ENCODE measurements around the gene CHRM1.

The CHRM1 gene

GRCh38 chr11:62902932-62903331 lies 18.2 kb downstream of the CHRM1 start:
- DNase-seq = no peak

- DNase-seq = no peak
Measured at GRCh38 chr11:62898027-62898426, 23.1 kb downstream of the CHRM1 start.

GRCh38 chr11:62897311-62897710 lies 23.9 kb downstream of the CHRM1 start:
- DNase-seq = no peak

- no peak for DNase-seq
Measured at GRCh38 chr11:62896049-62896448, 25.1 kb downstream of the CHRM1 start.

- DNase-seq = no peak
Measured at GRCh38 chr11:62895501-62895900, 25.7 kb downstream of the CHRM1 start.

GRCh38 chr11:62892077-62892922 lies 28.9 kb downstream of the CHRM1 start:
- no peak for DNase-seq

- DNase-seq = peak in 1 of 2 experiments; percentile 52
Measured at GRCh38 chr11:62889484-62890437, 31.4 kb downstream of the CHRM1 start.

- DNase-seq = no peak
Measured at GRCh38 chr11:62889126-62889483, 32.1 kb downstream of the CHRM1 start.

- no peak for DNase-seq
Measured at GRCh38 chr11:62888406-62888805, 32.8 kb downstream of the CHRM1 start.

GRCh38 chr11:62885137-62885750 lies 35.9 kb downstream of the CHRM1 start:
- no peak for DNase-seq

GRCh38 chr11:62883673-62884072 lies 37.5 kb downstream of the CHRM1 start:
- no peak for DNase-seq

- no peak for DNase-seq
Measured at GRCh38 chr11:62882788-62883501, 38.2 kb downstream of the CHRM1 start.

GRCh38 chr11:62882431-62882749 lies 38.8 kb downstream of the CHRM1 start:
- no peak for DNase-seq

- peak; percentile 93 for DNase-seq
Measured at GRCh38 chr11:62881579-62882430, 39.4 kb downstream of the CHRM1 start.

- DNase-seq = peak; percentile 69 to 88
Measured at GRCh38 chr11:62880803-62881578, 40.2 kb downstream of the CHRM1 start, which contains the start of gene SLC3A2. Gene SLC3A2, plus strand, starts transcription at chr11:62880896. Its CDS starts 128 bp downstream, at chr11:62881024.

- peak in 1 of 2 experiments; percentile 54 for DNase-seq
Measured at GRCh38 chr11:62880231-62880802, 40.8 kb downstream of the CHRM1 start.

- no peak for DNase-seq
Measured at GRCh38 chr11:62879235-62879978, 41.8 kb downstream of the CHRM1 start.

GRCh38 chr11:62876712-62877111 lies 44.5 kb downstream of the CHRM1 start:
- no peak for DNase-seq

GRCh38 chr11:62875698-62876478 lies 45.3 kb downstream of the CHRM1 start:
- DNase-seq = no peak
